Activated CD8-positive, alpha-beta memory T cell treated with anti-CD3 and anti-CD28 coated beads, Interleukin-2, amount 50 U/mL, for 24 hours (primary cell): ENCODE data around the gene CCDC170.
A peak's percentile ranks its signal among the peaks of the same experiment; 100 is the strongest.
"Not testable (repeated sequence)": the region's sequence is repeated elsewhere in the genome, so short reads cannot be mapped to it uniquely, and the experiment has no call there.

Experiments used
- DNase-seq: peaks from one replicate; pipeline ENCODE4 v3.0.0-alpha.2; 2020; ENCODE audit errors: extremely low read depth

The CCDC170 gene, protein sequence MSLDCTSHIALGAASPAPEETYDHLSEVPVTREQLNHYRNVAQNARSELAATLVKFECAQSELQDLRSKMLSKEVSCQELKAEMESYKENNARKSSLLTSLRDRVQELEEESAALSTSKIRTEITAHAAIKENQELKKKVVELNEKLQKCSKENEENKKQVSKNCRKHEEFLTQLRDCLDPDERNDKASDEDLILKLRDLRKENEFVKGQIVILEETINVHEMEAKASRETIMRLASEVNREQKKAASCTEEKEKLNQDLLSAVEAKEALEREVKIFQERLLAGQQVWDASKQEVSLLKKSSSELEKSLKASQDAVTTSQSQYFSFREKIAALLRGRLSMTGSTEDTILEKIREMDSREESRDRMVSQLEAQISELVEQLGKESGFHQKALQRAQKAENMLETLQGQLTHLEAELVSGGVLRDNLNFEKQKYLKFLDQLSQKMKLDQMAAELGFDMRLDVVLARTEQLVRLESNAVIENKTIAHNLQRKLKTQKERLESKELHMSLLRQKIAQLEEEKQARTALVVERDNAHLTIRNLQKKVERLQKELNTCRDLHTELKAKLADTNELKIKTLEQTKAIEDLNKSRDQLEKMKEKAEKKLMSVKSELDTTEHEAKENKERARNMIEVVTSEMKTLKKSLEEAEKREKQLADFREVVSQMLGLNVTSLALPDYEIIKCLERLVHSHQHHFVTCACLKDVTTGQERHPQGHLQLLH

DNA sequence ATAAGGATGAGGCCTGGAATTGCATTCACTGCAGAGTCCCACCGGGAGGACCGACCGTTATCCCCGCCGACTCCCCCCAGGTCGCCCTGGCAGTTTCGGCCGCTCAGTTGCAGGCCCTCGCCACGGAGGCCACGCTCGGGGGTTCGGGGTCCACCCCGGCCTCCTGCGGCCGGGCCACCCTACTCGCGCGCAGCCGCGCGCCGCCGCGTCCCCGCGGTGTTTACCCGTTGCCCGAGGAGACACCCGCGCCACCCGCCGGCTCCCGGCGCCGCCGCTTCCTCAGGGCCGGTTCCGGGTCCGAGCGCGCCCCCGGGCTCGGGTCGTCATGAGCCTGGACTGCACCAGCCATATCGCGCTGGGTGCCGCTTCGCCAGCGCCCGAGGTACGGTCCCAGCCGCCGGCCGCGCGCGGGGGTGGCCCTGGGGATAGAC, at the start of gene CCDC170:
Gene CCDC170, plus strand, starts transcription at position 214 of the 431 bp plus-strand sequence. Its CDS starts 112 bp downstream, at position 326.
- no peak for DNase-seq

DNA sequence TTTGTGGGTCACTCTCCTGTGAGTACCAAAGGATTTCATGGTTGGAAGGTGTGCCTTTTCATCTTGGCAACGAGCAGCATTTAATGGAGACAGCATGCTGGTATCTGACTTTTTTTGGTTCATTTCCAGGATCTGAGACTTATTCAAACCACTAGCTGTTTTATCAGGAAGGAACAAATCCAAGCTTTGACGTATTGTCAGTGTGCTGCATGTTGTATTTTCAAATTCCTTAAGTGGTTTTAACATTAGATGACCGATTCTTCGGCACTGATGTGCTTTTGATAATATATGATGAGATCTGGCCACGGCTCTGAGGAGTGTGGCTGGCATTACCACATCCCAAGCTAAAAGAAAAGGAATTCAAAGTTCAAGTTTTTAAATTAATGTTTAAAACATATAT, 48.3 kb upstream of the CCDC170 start:
- DNase-seq: no peak

- no peak for DNase-seq
Observed at GRCh38 chr6:151447237-151447636, 46.6 kb upstream of the CCDC170 start.

GRCh38 chr6:151448623-151449022, 45.2 kb upstream of the CCDC170 start:
- no peak for DNase-seq

DNA sequence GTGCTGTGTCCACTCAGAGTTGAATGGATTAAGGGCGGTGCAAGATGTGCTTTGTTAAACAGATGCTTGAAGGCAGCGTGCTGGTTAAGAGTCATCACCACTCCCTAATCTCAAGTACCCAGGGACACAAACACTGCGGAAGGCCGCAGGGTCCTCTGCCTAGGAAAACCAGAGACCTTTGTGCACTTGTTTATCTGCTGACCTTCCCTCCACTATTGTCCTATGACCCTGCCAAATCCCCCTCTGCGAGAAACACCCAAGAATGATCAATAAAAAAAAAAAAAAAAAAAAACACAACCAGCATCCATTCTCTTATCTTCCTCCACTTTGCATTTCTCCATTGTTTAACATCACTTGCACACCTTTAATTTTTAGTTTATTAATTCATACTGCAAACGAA, 42.9 kb upstream of the CCDC170 start:
- DNase-seq: not testable (repeated sequence)

- no peak for DNase-seq
Observed at GRCh38 chr6:151451417-151451949, 42.3 kb upstream of the CCDC170 start.

GRCh38 chr6:151451950-151452749, 41.7 kb upstream of the CCDC170 start, which contains the start of gene RMND1:
Gene RMND1 (minus strand): TSS chr6:151452126. CDS start chr6:151445811, 6,315 bp downstream.
- peak; percentile 99 for DNase-seq

DNA sequence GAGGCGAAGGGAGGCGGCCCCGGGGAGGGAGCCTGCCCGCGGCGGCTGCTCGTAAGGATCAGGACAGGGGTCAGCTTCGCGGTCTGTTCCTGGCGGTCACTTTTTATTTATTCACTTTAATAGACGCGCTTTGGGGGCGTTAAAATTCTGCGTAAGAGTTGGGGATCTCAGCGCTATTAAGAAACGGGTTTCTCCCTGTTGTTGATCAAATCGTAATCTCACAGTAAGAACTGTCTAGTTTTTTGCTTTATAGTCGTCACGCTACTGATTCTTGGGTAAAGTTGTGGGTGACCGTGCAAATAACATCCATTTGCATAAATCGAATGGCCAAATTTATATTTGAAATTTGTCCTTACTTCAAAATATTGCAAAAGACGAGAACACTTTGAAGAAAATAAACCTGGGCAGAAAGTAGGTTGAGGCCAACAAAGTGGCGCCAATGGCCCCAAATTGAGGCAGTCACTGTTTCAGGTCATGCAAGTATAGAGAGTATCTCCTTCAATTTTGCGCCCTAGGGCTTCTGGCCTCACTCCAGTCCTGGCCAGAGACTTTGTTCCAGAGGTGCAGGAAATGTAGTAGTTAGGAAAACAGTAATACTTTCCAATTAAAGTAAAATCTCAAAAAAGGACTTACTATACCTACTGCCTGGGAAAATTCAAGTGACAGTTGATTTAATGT, 40.9 kb upstream of the CCDC170 start:
- no peak for DNase-seq

DNA sequence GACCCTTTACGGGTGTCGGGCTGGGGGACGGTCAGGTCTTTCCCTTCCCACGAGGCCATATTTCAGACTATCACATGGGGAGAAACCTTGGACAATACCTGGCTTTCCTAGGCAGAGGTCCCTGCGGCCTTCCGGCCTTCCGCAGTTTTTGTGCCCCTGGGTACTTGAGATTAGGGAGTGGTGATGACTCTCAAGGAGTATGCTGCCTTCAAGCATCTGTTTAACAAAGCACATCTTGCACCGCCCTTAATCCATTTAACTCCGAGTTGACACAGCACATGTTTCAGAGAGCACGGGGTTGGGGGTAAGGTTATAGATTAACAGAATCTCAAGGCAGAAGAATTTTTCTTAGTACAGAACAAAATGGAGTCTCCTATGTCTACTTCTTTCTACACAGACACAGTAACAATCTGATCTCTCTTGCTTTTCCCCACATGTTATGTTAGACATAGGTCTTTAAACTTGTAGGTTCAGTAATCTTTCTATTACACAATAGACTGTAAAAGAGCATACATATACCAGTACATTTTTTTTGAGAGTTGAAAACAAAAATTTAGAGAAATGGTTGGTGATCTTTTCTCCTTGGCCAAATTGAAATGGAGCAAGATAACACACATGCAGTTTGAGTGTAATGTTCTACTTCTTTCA, 37.9 kb upstream of the CCDC170 start:
- DNase-seq: not testable (repeated sequence)

- no peak for DNase-seq
Observed at GRCh38 chr6:151461673-151462072, 32.1 kb upstream of the CCDC170 start.

DNA sequence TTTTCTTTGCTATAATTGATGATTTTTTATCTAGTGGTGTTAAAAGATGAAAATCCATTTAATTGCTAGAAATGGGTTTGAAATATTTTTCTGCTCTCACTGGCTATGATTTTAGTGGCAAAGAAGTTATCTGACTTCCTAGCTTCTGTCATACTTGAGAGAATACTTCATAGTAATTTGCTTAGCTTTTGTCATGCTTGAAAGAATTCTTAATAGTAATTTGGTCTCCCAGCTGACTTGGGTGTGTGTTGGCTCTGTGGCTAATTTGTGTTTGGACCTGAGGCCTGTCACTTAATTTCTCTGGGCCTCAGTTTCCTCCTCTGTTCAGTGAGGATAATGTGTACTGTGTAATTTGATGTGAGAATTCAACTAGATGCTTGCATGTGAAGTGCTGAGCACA, 29.1 kb upstream of the CCDC170 start:
- no peak for DNase-seq

DNA sequence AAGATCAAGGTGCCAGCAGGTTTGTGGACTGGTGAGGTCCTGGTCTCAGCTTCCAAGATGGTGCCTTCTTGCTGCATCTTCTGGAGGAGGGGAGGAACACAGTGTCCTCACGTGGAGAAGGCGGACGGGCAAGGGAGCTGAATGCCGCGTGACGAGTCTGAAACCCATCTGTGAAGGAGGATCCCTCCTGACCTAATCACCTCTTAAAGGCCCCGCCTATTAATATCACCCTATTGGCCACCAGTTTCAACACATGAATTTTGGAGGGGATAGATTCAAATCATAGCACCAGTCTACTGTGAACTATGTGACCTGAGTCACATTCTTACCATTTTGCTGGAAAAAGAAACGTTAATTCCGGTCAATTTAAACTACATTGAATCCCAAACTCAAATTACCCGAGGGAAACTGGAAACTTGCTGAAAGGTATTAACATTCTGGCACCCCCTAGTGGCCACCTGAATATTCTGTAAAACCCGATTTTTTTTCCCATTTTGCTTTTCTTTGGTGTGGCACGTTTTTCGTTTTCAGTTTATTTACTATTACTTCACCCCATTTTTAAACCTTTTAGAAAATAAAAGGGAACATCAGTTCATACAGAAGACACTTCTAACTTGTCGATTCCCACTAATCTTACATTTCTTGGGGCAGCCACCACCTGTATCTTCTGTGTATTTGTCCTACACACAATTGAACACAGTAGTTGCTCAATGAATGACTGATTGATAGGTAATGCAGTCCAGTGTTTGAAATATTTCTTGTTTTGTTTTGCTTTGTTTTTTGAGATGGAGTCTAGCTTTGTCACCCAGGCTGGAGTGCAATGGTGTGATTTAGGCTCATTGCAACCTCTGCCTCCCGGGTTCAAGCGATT, 17.9 kb upstream of the CCDC170 start:
- DNase-seq: no peak

DNA sequence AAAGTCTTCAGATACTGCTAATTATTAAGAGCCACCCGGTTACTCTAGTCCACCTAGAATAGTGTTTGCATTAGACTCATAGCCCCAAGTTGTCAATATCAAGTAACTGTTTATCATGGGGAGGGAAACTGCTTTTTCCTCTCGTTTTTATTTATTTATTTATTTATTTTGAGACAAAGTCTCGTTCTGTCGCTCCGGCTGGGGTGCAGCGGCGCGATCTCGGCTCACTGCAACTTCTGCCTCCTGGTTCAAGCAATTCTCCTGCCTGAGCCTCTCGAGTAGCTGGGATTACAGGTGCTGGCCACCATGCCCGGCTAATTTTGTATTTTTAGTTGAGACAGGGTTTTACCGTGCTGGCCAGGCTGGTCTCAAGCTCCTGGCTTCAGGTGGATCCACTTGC, 16.1 kb upstream of the CCDC170 start:
- no peak for DNase-seq

- no peak for DNase-seq
Observed at GRCh38 chr6:151478670-151479069, 15.1 kb upstream of the CCDC170 start.

DNA sequence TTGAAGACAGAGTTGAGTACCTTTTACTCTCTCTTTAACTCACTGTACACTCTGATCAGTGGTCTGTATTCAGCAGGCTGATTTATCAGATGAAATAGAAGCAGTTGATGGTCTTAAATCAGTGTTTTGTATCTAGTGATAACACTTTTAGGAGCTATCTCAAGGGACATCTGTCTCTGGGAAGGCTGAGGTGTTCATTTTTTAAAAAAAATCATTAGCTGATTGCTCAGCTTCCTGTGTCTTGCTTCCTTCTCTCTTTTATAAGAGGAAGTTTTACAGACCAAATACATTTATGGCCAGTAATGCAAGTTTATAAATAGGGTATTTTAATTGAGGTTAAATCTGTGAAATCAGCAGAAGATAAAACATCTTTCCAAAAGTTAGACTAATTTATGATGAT, 12.0 kb upstream of the CCDC170 start:
- no peak for DNase-seq

- DNase-seq: no peak
Observed at GRCh38 chr6:151482290-151482689, 11.5 kb upstream of the CCDC170 start.

DNA sequence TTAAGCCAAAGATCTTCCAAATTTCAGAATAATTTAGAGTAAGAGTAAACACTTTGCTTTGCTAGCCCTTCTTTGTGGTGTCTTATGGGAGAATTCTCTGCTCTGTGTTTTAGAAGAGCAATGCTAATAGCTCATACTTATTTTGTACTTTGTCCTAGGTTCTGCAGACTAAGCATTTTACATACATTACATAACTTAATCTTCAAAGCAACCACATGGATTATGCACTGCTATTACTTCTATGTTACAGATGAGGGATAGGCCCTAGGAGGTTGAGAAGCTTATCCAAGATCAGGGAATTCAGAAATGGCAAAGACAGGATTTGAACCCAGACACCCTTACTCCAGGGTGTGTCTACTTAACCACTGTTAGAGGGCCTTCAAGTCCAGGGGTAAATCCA, 9.8 kb upstream of the CCDC170 start:
- DNase-seq: no peak

DNA sequence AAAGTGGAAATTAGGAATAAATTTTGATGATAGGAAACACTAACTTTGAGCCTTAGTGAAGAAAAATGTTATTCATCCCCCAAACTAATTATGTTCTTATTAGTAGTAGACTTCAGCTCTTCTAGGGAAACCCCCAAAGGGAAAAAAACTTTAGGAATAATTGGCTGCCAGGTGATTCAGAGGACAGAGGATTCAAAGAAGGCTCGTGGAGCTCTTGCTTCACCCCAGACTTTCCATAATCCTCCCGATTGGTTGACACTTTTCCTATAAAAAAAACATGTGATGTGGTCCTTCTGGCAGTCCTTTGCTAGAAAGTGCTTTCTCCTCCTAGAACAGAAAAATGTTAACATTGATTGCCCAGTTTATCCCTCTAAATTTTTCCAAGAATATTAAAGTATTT, 5.6 kb upstream of the CCDC170 start:
- DNase-seq: no peak

DNA sequence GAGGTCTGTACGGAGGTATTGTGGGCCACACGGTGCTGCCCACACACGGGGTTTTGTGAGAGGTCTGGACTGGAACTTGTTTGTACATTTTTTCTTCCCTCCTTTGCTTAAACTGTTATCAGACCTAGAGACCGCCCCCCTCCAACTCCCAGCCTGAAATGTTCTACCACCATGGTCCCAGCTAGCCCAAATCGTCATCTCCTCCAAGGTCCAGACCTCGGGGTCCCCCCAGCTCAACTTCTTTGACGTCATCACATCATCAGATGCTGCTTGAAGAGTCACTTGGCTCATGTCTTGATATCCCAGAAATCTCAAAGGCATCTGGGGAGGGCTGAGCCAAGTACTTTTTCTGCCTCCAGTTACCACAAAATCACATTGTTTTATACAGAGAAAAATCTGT, 2.8 kb upstream of the CCDC170 start:
- DNase-seq: no peak
